GM20000 (cell line): ENCODE results near the gene CEP55.
"Not testable (repeated sequence)": the region's sequence is repeated elsewhere in the genome, so short reads cannot be mapped to it uniquely, and the experiment has no call there.

ENCODE experiments used
- DNase-seq: peaks from one replicate; pipeline ENCODE4 v3.0.0; 2012; ENCODE audit warnings: low spot score
- TF ChIP-seq, protein P1 (sequence below): IDR thresholded peaks from 2 replicates; pipeline ENCODE4 v1.5.1; 2012; ENCODE audit warnings: mild to moderate bottlenecking, control low read depth; ENCODE audit errors: extremely low read depth, missing control alignments

Gene CEP55

DNA sequence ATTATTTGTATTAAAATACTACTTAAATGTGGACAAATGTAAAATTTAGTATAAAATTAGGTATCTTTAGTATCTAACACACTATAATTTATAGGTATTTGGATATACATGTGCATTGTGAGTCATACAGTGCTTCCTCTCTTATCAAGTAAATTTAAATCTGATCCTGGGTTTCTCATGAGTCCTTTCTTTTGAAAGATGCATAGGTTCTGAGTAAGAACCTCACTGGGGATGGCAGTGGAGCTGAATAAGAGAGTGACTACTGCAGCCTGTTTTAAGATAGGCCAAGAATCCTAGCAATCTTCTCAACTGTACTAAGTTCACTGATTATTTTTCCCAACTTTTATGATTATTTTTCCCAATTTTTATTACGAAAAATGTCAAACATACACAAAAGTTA lies 16.2 kb downstream of the CEP55 start:
- TF ChIP-seq, protein P1, sequence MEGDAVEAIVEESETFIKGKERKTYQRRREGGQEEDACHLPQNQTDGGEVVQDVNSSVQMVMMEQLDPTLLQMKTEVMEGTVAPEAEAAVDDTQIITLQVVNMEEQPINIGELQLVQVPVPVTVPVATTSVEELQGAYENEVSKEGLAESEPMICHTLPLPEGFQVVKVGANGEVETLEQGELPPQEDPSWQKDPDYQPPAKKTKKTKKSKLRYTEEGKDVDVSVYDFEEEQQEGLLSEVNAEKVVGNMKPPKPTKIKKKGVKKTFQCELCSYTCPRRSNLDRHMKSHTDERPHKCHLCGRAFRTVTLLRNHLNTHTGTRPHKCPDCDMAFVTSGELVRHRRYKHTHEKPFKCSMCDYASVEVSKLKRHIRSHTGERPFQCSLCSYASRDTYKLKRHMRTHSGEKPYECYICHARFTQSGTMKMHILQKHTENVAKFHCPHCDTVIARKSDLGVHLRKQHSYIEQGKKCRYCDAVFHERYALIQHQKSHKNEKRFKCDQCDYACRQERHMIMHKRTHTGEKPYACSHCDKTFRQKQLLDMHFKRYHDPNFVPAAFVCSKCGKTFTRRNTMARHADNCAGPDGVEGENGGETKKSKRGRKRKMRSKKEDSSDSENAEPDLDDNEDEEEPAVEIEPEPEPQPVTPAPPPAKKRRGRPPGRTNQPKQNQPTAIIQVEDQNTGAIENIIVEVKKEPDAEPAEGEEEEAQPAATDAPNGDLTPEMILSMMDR, result no peak
- no peak for DNase-seq

- TF ChIP-seq, protein P1, result no peak
- no peak for DNase-seq
These were observed 16.7 kb downstream of the CEP55 start for GRCh38 chr10:93513091-93513490.

GRCh38 chr10:93514521-93514920 lies 18.1 kb downstream of the CEP55 start:
- no peak for DNase-seq
- TF ChIP-seq, protein P1, result no peak

GRCh38 chr10:93515071-93516005 lies 18.9 kb downstream of the CEP55 start:
- TF ChIP-seq, protein P1, result no peak
- DNase-seq, result no peak

- DNase-seq, result no peak
- TF ChIP-seq, protein P1, result no peak
These were observed 19.6 kb downstream of the CEP55 start for GRCh38 chr10:93516006-93516380.

DNA sequence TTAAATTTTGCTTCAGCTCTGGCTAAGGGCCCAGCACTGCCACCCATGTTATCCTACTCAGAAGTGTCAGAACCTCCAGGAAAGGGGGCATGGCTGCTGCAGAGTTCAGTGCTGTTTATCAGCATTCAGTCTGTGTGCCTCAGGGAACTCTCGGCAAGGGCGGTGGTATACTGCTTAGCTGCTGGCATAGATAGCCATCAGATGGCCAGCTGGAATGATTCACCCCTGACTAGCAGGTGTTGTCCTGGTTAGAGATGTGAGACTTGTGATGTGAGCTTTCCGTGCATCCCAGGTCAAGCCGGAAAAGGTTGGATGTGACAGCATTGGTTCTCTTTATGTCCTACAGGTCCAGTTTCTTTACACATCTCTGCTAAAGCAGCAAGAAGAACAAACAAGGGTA lies 22.1 kb downstream of the CEP55 start:
- DNase-seq, result no peak
- TF ChIP-seq, protein P1, result no peak

- TF ChIP-seq, protein P1, result no peak
- DNase-seq, result no peak
These were observed 38.9 kb downstream of the CEP55 start for GRCh38 chr10:93535293-93535692.

DNA sequence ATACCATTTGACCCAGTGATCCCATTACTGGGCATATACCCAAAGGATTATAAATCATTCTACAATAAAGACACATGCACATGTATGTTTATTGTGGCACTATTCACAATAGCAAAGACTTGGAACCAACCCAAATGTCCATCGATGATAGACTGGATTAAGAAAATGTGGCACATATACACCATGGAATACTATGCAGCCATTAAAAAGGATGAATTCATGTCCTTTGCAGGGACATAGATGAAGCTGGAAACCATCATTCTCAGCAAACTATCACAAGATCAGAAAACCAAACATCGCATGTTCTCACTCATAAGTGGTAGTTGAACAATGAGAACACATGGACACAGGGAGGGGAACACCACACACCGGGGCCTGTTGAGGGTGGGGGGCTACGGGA lies 44.5 kb downstream of the CEP55 start:
- DNase-seq, result not testable (repeated sequence)
